ENCODE data around the gene CIT. TPM values are rescaled to one million over a fixed set of nuclear protein-coding genes. Genes with fewer than 3 reads are reported as not detected.

The CIT gene
- total and polyA plus RNA-seq, 9 of the 15 experiments (the other 6 are each of a cell fraction or from before 2014, with no cell fraction given): 1.1 to 46.7 (median 21.3) TPM

- TF ChIP-seq SMARCC2 (IDR thresholded peaks at IDR 0.05; ENCODE audit: low read depth) (no peak; the same call in 1 of the 2 replicates), IRF9 (tag; IDR thresholded peaks at IDR 0.05) (no peak), NBN (IDR thresholded peaks at IDR 0.05; ENCODE audit: low read depth) (no peak), CBX5 (IDR thresholded peaks at IDR 0.05; ENCODE audit: borderline replicate concordance, low read depth) (no peak), FUS (optimal IDR thresholded peaks at IDR 0.05; ENCODE audit: low read depth, low read length) (no peak), SUPT5H (IDR thresholded peaks at IDR 0.05) (0 out of 2 replicates have a peak, but pooled peaks have one; percentile 20), POLR3G (IDR thresholded peaks at IDR 0.05; ENCODE audit: extremely low read depth, insufficient read length, insufficient replicate concordance) (no peak), ZNF239 (CRISPR knock-in tag; IDR thresholded peaks at IDR 0.05) (no peak), ZC3H8 (IDR thresholded peaks at IDR 0.05) (no peak), BHLHE40 (IDR thresholded peaks at IDR 0.05; ENCODE audit: low read length) (no peak), CAMTA2 (CRISPR knock-in tag; conservative IDR thresholded peaks at IDR 0.05) (no peak), E2F3 (CRISPR knock-in tag; IDR thresholded peaks at IDR 0.05) (no peak), BACH1 (tag; IDR thresholded peaks at IDR 0.05) (no peak), GATA2 (CRISPR knock-in tag; IDR thresholded peaks at IDR 0.05) (no peak), NCOR1 (IDR thresholded peaks at IDR 0.05) (peak; percentile 61), GABPB1 (CRISPR knock-in tag; IDR thresholded peaks at IDR 0.05) (no peak), CXXC5 (CRISPR knock-in tag; IDR thresholded peaks at IDR 0.05) (peak; percentile 77), YY1 (IDR thresholded peaks at IDR 0.05; ENCODE audit: borderline replicate concordance in 1 of 3, control insufficient read depth in 1 of 3, extremely low read depth in 1 of 3, insufficient read depth in 3 of 3, insufficient read length in 1 of 3, insufficient replicate concordance in 2 of 3, low read depth in 1 of 3, low read length in 2 of 3) (peak in 1 of 3 experiments; percentile 27), BRF1 (IDR thresholded peaks at IDR 0.05; ENCODE audit: borderline replicate concordance, extremely low read depth, insufficient read length) (no peak), ZNF217 (CRISPR knock-in tag; IDR thresholded peaks at IDR 0.05) (no peak), HMG20A (CRISPR knock-in tag; conservative IDR thresholded peaks at IDR 0.05) (no peak), ZBTB11 (CRISPR knock-in tag; IDR thresholded peaks at IDR 0.05) (peak in 1 of 3 experiments; percentile 65; a peak in 2 of 6 replicates), ZNF311 (CRISPR knock-in tag; IDR thresholded peaks at IDR 0.05) (no peak)
- TF ChIP-seq, protein P1, sequence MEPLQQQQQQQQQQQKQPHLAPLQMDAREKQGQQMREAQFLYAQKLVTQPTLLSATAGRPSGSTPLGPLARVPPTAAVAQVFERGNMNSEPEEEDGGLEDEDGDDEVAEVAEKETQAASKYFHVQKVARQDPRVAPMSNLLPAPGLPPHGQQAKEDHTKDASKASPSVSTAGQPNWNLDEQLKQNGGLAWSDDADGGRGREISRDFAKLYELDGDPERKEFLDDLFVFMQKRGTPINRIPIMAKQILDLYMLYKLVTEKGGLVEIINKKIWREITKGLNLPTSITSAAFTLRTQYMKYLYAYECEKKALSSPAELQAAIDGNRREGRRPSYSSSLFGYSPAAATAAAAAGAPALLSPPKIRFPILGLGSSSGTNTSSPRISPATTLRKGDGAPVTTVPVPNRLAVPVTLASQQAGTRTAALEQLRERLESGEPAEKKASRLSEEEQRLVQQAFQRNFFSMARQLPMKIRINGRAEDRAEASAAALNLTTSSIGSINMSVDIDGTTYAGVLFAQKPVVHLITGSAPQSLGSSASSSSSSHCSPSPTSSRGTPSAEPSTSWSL (CRISPR knock-in tag; IDR thresholded peaks at IDR 0.05; ENCODE audit: borderline replicate concordance): no peak
Observed at GRCh38 chr12:119672194-119672593, 204.9 kb downstream of the CIT start (continued).

Measured in K562 (cell line).